ENCODE results near the gene ADORA3. TPM values are rescaled to one million over a fixed set of nuclear protein-coding genes. Genes with fewer than 3 reads are reported as not detected.

Gene ADORA3
- total RNA-seq, 1 experiment from 2014 or later = not detected

DNA sequence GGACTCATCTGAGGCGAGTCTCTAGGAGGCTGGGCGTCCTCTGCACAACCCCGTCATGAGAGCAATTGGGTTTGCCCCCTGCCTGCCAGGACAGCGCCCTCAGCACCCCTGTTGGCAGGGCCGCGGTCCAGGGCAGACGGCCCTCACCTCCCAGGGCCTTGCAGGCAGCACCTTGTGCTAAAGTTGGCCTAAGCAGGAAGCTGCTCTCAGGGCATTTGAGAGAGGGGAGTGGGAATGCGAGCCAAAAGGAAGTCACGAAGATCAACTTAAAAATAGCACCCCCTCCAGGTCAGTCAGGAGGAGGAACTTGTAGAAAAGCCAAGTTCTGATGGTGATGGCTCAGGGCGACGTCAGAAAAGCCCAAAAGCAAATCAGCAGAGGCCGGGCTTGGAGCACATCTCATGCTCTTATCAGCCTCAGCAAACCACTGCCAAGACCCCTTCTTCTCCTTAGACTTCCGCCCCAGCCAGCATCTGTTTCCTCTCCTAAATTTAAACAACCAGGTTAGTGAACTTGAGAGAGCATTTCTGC, 12.6 kb upstream of the ADORA3 start:
- Histone ChIP-seq H3K27ac (no peak overlapping the region), H3K9me3 (replicated peaks) (no peaks in the 10 kb centered on the region), H3K36me3 (no peaks in the 10 kb centered on the region), H3K4me3 (no peak overlapping the region), H3K27me3 (replicated peaks) (no peaks in the 10 kb centered on the region), H3K4me1 (replicated peaks) (no peaks in the 10 kb centered on the region)
- no peak for DNase-seq (ENCODE audit: low read depth in 1 of 2, low spot score in 2 of 2)

DNA sequence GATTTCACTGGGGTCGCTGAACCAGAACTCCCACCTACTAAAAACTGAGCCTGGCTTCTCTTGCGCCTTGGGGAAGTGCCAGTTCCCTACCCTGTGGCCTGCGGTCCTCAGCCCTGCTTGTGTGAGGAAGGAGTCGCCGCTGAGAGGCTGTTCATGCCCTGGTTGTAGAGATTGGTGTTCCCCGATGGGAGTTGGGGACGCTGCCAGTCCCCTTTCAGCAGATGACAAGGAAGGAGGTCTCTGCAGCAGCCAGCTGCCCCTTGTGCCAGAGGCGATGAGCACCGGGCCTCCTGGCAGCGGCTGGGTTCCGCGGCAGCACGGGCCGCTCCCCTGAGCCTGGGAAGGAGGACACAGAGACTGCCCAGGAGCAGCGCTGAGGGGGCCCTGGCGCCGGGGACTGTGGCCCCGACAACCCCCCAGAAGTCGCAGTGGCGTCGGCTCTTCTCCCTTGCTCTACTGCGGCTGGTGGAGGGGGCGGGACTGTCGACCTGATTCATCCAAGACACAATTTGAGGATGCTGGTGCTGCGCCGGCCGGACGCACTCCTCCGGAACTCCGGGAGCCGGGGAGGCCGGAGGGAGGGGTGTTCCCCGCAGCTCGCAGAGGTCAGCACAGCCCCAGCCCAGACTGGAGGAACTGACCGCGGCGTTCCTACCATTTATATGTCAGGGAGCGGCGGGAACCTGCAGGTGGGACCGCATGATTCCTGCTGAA, 12.0 kb upstream of the ADORA3 start:
- Histone ChIP-seq H3K27ac (no peak overlapping the region), H3K4me3 (no peak overlapping the region), H3K27me3 (replicated peaks) (no peaks in the 10 kb centered on the region), H3K4me1 (replicated peaks) (no peaks in the 10 kb centered on the region), H3K9me3 (replicated peaks) (no peaks in the 10 kb centered on the region), H3K36me3 (no peaks in the 10 kb centered on the region)
- no peak for DNase-seq (ENCODE audit: low read depth in 1 of 2, low spot score in 2 of 2)

DNA sequence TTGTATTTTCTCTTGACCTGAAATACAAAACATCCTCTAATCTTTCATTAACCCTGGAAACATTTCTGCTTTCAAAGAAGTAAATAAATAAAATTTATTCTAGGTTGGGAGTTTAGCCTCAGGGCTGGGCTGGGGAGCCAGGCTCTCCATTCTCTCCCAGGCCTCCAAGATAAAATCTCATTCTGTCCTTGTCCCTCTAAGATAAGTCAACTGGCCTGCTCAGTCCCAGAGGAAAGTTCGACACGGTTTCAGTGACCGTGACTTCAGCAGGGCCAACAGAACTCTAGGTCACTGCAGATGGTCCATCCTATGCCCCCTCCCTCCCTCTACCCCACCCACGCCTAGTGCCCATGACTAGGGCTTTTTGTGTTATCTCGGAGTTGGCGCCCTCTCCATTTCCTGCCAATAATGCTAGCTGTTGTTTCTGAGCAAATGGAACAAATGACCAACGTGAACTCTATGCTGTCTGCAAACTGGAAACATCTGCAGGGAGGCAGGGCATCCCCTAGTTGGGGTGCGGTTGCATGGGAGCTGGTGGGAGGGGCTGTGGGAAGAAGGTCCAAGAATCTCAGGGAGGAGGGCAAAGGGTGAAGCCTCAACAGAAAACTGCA, 10.1 kb upstream of the ADORA3 start:
- Histone ChIP-seq H3K36me3 (no peaks in the 10 kb centered on the region), H3K4me3 (no peak overlapping the region), H3K9me3 (replicated peaks) (no peaks in the 10 kb centered on the region), H3K27me3 (replicated peaks) (no peaks in the 10 kb centered on the region), H3K4me1 (replicated peaks) (peaks cover 4% of the 10 kb centered on the region), H3K27ac (no peak overlapping the region)
- no peak for DNase-seq (ENCODE audit: low read depth in 1 of 2, low spot score in 2 of 2)

DNA sequence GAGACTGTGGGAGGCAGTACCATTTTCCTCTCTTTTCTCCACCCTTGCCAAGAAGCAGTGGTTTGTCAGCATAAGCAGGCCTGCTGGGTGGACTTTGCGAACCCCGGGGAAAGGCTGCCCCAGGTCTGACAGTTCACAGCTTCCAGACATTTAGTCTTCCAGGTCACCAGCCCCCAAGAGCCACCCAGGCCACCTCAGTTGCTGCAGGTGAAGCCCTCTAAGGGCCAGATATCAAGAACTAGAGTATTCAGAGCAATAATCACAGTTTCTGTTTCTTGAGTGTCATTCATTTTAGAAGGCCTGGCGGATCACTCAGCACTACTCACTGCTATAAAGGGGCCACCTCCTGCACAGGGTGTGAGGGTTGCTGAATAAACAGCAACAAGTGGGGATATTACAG, 9.5 kb upstream of the ADORA3 start:
- H3K27me3 ChIP-seq (replicated peaks) = no peaks in the 10 kb centered on the region
- no peak overlapping the region for H3K4me3 ChIP-seq
- no peaks in the 10 kb centered on the region for H3K9me3 ChIP-seq (replicated peaks)
- no peak overlapping the region for H3K27ac ChIP-seq
- H3K36me3 ChIP-seq = no peaks in the 10 kb centered on the region
- peaks cover 10% of the 10 kb centered on the region for H3K4me1 ChIP-seq (replicated peaks)
- DNase-seq (ENCODE audit: low read depth in 1 of 2, low spot score in 2 of 2) = no peak

DNA sequence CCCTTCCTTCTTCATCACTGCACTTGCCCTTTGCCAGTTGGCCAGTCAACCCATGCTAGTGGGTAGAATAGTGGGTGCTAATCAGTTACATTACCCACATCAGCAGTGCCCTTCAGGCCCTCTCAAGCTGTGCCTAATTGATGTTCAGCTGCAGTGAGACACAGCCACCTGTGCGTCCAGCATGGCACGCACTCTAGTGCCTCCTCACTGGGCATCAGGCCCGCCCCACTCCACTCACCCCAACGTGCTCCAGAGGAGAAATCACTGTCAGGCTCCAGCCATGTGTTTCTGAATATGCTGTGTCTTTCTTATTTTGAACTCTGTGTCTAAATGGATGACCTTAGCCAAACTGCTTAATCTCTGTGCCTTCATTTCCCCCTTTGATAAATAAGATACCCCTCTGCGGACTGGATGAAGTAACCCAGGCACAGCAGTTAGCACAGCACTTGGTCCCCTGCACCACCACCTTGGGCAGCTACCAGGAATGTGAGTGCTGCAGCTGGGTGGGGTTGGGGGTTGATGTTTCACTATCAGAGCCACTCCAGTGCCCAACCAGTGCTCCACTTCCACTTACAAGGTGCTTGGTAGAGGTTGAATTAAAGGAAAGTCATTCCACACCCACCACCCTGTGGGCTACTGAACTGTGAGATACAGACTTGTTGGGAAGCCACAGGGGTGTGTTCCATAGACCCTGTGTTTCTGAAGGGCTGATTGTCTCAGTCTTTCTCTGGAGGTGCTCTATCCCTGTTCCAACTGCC, 8.9 kb upstream of the ADORA3 start:
- Histone ChIP-seq H3K27ac (no peak overlapping the region), H3K27me3 (replicated peaks) (no peaks in the 10 kb centered on the region), H3K9me3 (replicated peaks) (no peaks in the 10 kb centered on the region), H3K4me3 (no peak overlapping the region), H3K4me1 (replicated peaks) (peaks cover 16% of the 10 kb centered on the region), H3K36me3 (no peaks in the 10 kb centered on the region)
- no peak for DNase-seq (ENCODE audit: low read depth in 1 of 2, low spot score in 2 of 2)

DNA sequence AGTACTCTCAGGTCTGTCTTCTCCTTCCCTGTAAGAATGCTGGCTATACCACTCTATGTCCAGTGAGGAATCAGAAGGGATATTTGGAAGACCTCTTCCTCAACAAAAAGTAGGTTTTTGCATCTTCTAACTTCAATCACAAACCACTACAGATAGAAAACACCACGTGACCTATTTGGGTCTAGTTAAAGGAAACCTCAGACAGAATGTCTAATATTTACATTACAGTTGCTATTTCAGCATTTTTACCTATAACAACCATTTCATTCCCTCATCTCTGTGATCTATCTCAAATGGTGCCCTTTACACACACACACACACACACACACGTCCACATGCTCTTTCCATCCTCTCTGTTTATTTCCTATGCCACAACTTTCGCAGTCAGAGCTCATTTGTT, 7.9 kb upstream of the ADORA3 start:
- no peaks in the 10 kb centered on the region for H3K27me3 ChIP-seq (replicated peaks)
- no peak overlapping the region for H3K27ac ChIP-seq
- H3K36me3 ChIP-seq = no peaks in the 10 kb centered on the region
- H3K4me3 ChIP-seq = no peak overlapping the region
- no peak for DNase-seq (ENCODE audit: low read depth in 1 of 2, low spot score in 2 of 2)
- H3K9me3 ChIP-seq (replicated peaks) = no peaks in the 10 kb centered on the region
- H3K4me1 ChIP-seq (replicated peaks) = peaks cover 18% of the 10 kb centered on the region

DNA sequence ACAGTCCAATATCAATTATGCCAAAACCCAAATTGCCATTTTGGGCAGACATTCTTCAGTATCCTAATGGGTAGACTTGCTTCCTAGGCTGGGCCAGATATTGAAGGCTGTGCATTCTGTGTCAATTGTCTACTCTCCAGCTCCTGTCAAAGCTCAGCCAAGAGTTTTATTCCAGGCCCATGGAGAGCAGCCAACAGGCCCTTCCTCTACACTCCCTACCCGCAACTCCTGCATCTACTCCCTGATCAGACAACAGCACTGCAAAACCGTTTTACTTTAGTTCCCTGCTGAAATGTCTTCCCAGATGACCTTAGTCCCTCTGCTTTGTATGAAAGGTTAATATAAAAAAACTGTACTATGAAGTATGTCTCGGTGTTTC, 6.6 kb upstream of the ADORA3 start:
- Histone ChIP-seq H3K27ac (no peak overlapping the region), H3K4me1 (replicated peaks) (peaks cover 18% of the 10 kb centered on the region), H3K27me3 (replicated peaks) (no peaks in the 10 kb centered on the region), H3K36me3 (no peaks in the 10 kb centered on the region), H3K9me3 (replicated peaks) (no peaks in the 10 kb centered on the region), H3K4me3 (no peak overlapping the region)
- DNase-seq (ENCODE audit: low read depth in 1 of 2, low spot score in 2 of 2) = no peak

DNA sequence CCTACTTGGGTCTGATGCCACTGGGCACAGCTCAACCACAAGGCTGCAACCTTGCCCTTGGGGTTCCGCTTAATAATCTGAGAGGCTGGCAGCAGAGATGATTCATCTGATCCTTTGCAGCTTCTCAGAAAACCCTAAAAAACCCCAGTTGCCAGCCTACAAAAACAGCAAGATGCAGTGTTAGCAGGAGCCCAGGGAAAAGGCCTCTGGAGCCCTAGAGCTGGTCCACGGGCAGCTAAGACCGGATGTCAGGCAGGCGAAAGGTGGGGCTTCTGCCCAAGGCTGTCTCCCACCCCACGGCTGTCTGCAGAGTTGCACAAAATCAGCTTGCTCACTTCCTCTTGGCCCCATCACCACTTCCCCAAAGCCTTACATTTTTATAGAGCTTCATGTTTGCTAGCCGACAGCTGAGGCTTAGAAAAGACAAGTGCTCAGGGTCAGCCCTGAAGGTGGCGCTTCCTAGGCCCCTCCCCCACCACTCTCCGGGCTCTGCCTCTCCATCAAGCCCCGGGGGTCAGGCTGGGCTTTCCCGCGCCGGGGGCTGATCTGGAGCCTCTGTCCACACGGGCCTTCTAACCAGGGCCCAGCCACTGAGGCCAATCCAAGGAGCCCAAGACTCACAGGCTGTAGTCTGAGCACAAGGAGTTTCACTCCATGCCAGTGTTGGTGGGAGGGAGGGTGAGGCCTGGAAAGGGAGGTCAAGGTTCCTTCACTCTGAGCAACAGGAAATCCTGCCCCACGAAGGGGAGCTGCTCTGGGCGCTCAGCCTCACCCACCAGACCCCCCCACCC, 4.2 kb upstream of the ADORA3 start:
- no peaks in the 10 kb centered on the region for H3K36me3 ChIP-seq
- H3K9me3 ChIP-seq (replicated peaks) = no peaks in the 10 kb centered on the region
- peak overlapping the region; percentile 11; the same call in 1 of the 2 replicates for H3K4me3 ChIP-seq
- DNase-seq (ENCODE audit: low read depth in 1 of 2, low spot score in 2 of 2) = peak; percentile 63 to 87
- peak overlapping the region; percentile 76 for H3K27ac ChIP-seq
- peaks cover 18% of the 10 kb centered on the region for H3K4me1 ChIP-seq (replicated peaks)
- no peaks in the 10 kb centered on the region for H3K27me3 ChIP-seq (replicated peaks)

DNA sequence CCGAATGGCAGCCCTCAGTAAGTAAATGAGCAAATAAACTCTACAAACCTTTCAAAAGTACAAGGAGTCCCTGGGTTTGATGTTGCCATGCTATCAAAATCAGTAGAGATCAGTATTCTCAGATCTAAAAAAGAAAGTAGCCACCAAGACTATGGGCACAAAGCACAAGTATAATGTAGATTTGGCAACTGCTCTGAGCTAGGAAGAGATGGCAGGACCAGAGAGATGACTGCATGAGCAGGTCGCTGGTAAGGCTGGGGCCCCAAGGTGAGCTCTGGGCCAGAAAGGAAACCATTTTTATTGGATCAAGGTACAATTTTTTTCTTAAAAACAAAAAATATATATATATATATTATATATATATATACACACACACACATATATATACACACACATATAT, 3.1 kb upstream of the ADORA3 start:
- no peak overlapping the region for H3K27ac ChIP-seq
- H3K27me3 ChIP-seq (replicated peaks) = no peaks in the 10 kb centered on the region
- no peaks in the 10 kb centered on the region for H3K36me3 ChIP-seq
- no peaks in the 10 kb centered on the region for H3K9me3 ChIP-seq (replicated peaks)
- peaks cover 18% of the 10 kb centered on the region for H3K4me1 ChIP-seq (replicated peaks)
- no peak overlapping the region for H3K4me3 ChIP-seq
- no peak for DNase-seq (ENCODE audit: low read depth in 1 of 2, low spot score in 2 of 2)

DNA sequence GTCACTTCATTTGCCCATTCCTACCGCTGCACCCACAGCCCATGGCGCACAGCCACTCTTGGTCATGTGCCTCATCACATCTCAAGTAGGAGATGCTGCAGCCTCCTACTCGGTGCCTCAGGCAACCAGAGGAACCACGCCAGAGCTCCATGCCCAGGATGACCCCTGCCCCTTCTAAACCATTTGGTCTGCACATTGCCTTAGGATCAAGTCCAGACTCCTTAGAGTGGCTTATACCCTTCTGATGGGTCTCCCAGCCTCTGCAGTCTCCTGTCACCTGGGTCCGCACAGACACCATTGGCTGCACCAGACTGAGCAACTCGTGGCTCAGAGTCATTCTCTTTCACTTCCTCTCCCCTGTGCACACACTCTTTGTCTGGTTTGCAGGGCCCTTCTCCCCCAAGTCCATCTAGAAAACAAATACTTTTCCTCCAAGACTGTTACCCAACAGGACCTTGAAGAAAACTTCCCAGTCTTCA, 2.2 kb upstream of the ADORA3 start:
- DNase-seq (ENCODE audit: low read depth in 1 of 2, low spot score in 2 of 2) = no peak
- no peaks in the 10 kb centered on the region for H3K36me3 ChIP-seq
- H3K9me3 ChIP-seq (replicated peaks) = no peaks in the 10 kb centered on the region
- no peak overlapping the region for H3K27ac ChIP-seq
- H3K4me3 ChIP-seq = no peak overlapping the region
- peaks cover 18% of the 10 kb centered on the region for H3K4me1 ChIP-seq (replicated peaks)
- no peaks in the 10 kb centered on the region for H3K27me3 ChIP-seq (replicated peaks)

DNA sequence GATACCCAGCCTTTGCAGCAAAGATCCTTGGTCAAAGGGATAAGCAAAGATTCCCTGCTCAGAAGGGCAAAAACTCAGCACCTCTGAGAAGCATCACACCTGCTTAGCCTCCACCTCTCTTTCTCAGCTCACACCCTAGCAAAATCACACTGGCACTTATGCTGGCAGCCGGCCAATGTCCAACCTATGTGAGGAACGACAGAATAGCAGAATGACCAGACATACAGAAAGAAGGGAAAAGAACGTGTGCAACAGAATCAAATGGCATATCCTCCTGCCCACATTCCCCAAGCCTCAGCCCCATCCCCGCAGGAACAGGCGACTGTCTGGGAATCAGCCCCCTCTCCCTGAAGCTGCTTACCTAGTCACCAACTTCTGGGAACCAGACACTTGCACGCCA, 664 bp upstream of the ADORA3 start:
- no peak for DNase-seq (ENCODE audit: low read depth in 1 of 2, low spot score in 2 of 2)
- peaks cover 23% of the 10 kb centered on the region for H3K4me1 ChIP-seq (replicated peaks)
- no peak overlapping the region for H3K4me3 ChIP-seq
- H3K27me3 ChIP-seq (replicated peaks) = no peaks in the 10 kb centered on the region
- H3K9me3 ChIP-seq (replicated peaks) = no peaks in the 10 kb centered on the region
- no peak overlapping the region for H3K27ac ChIP-seq
- no peaks in the 10 kb centered on the region for H3K36me3 ChIP-seq

DNA sequence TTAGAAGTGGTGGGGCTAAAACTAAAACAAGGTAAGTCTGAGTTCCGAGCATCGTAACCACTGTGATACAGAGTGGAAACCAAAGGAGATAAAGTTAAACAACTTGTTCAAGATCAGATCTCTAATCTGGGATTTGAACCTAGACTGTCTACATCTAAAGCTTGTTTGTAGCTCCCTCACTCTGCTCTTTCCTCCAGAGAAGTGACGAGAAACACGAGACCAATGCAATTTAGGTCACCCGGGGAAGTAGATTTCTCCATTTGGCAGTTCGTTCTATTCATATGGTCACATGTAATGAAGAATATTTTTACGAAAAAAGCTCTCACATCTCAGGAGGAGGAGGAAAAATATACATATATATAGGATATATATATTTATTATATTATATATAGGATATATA, 1.8 kb downstream of the ADORA3 start:
- Histone ChIP-seq H3K9me3 (replicated peaks) (no peaks in the 10 kb centered on the region), H3K27me3 (replicated peaks) (no peaks in the 10 kb centered on the region), H3K27ac (no peak overlapping the region), H3K4me3 (no peak overlapping the region), H3K36me3 (no peaks in the 10 kb centered on the region), H3K4me1 (replicated peaks) (0 out of 2 replicates have a peak, but pooled peaks cover 6% of the 10 kb centered on the region)
- DNase-seq (ENCODE audit: low read depth in 1 of 2, low spot score in 2 of 2) = no peak

DNA sequence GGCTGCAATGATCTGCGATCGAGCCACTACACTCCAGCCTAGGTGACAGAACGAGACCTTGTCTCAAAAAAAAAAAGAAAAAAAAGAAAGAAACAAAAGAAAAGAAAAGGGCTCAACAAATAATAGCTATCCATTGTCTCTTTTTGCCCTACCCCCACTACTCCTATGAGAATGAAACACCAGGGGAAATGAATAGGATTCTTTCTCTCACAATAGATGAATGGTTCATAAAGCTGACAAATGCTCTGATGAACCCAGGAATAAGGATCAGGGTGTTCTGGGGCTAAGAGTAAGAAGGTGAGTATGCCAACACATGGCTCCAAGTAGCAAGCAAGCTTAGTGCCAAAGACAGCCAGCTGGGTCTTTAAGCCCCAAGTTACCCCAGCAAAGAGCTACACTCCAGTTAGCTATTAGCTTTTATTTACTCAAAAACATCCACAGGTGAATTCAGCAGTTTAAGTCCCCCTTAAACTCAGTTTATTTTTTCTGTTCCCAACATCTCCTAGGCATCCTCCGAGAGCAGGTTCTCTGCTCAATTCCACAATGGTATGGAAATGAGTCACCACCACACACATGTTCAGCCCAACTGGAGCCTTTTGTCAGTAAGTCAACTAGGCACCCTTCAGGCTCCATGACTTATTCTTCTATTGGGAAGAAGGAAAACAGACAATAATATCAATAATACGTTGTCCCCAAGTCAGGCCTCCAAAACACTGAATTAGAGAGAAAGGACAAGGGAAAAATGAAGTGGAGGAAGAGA, 4.2 kb downstream of the ADORA3 start:
- Histone ChIP-seq H3K27ac (no peak overlapping the region), H3K4me3 (no peak overlapping the region), H3K4me1 (replicated peaks) (0 out of 2 replicates have a peak, but pooled peaks cover 6% of the 10 kb centered on the region), H3K36me3 (no peaks in the 10 kb centered on the region), H3K9me3 (replicated peaks) (no peaks in the 10 kb centered on the region), H3K27me3 (replicated peaks) (0 out of 2 replicates have a peak, but pooled peaks cover 4% of the 10 kb centered on the region)
- DNase-seq (ENCODE audit: low read depth in 1 of 2, low spot score in 2 of 2) = no peak
